GM19239 (cell line): Measurements from ENCODE around the gene AGBL4.

Source experiments
- DNase-seq: peaks from one replicate; pipeline ENCODE4 v3.0.0; 2011; ENCODE audit warnings: low spot score; ENCODE audit not compliant: insufficient read length
- FAIRE-seq: peaks from 2 replicates; lab custom pipeline; 2011; peaks lifted over from hg19 to GRCh38; lab: Jason Lieb, UNC

AGBL4 gene

DNA sequence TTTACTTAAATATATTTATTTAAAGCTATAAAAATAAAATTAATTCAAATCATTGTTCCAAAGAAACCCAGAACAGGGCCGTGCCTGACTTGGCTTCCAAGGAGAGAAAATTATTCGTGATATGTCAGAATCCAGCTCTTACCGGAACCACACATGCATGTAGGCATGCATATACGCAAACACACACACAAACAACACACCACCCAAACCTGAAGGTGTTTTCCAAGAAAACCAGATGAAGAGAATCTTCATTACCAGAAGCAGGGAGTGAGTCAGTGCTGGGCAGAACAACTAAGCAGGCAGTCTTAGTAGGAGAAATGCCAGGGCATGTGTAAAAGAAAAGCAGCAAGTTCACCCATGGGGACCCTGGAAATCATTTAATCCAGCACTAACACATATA lies 815.0 kb downstream of the AGBL4 start:
- no peak for FAIRE-seq
- DNase-seq: no peak

DNA sequence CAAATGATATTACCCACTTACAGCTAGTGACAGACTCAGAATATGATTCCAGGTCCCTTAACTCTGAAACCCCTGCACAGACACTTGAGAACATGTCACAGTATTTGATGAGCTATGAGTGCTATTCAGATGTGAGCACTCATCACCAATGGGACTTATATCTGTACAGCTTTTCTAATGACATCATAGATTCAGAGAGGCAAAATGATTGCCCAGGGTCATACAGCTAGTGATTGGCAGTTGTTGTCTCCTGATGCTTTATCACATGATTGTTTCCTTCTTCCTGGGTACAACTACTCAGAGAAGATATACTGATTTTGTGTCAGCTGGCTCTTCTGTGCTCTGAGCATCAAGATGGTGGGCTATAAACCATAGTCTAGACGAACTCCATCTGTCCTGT lies 819.0 kb downstream of the AGBL4 start:
- DNase-seq (no peak), FAIRE-seq (no peak)

DNA sequence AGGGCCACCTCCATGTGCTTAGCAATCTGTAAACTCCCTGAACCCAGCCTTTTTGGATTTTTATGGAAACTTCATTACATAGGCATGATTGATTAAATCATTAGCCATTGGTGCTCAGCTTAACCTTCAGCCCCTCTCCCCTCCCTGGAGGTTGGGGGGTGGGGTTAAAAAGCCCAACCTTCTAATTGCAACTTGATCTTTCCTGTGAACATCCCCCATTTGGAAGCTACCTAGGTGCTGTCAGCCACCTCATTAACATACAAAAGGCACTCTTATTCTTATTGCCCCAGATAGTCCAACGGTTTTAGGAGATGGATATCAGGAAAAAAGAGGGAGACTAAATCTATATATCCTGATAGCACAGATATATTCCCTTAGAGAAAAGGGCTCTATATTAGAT lies 823.0 kb downstream of the AGBL4 start:
- no peak for DNase-seq
- FAIRE-seq: no peak

DNA sequence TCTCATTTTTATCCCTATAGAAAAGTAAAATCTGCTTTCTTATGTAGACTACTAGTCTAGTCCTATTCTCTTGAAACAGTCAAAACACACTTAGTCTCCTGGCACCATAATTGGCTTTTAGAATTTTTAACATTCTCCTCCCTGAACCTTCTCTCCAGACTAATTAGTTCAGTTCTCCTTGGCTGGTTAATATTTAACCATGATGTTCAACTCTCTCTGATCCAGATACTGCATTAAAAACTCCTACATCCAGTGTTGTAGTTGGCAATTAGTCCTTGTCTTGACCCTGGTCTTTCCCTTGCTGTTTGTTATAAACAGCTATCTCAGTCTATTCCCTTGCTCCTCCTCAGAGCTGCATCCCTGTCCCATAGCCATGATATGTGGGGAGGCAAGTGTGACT lies 824.2 kb downstream of the AGBL4 start:
- FAIRE-seq (no peak), DNase-seq (no peak)

DNA sequence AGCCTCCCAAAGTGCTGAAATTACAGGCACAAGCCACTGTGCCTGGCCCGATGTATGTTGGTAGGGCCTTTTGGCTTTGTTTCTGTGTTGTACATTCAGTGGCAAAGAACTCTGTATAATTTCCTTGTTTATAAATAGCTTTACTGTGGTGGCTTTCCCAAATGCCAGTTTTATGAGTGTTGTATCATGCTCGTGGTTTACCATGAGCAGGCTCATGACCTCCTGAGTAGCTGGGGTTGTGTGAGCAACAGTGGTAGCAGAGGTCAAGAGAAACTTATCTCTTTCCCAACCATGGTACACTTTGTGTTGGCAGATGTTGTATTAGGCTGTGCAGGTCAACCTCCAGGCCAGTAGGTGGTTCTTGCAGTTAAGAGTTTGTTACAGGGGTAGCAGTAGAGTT lies 826.7 kb downstream of the AGBL4 start:
- FAIRE-seq: no peak

DNA sequence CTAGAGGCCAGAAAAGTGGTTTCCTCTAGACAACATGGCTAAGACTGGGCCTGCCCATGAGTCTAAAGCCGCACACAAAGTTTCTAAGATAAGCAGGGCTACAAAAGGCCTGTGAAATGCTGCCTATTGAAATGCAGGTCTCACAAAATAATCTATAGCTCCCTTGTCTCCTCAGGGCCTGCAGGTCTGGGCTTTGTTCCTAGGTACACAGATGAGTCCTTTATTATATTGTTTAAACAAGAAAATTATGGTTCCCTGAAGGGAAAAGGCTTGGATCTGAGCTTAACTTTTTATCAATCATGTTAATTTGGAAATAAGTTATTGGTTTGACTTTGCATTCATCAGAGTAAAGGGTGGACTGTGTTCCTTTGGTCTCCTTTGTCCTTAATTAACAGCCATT lies 833.6 kb downstream of the AGBL4 start:
- no peak for FAIRE-seq
- no peak for DNase-seq

More for the DNA sequence above, 826.7 kb downstream of the AGBL4 start:
- DNase-seq: no peak

DNA sequence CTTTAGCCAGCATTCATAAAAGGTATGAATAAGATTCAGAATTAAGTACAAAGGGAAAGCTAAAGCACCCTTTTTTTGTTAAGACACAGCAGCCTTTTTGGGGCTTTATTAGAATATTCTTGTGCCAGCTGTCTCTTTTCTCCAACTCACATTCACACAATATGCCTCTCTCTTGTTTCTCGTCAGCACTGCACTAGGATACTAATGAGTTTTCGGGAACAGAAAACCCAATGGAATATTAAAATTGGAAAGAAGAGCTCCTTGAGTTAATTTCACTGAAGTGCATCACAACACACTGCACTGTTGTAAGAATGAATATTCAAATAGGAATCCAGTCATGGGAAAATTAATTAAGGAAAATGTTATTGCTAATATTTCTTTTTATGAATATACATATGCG lies 836.7 kb downstream of the AGBL4 start:
- no peak for FAIRE-seq

DNA sequence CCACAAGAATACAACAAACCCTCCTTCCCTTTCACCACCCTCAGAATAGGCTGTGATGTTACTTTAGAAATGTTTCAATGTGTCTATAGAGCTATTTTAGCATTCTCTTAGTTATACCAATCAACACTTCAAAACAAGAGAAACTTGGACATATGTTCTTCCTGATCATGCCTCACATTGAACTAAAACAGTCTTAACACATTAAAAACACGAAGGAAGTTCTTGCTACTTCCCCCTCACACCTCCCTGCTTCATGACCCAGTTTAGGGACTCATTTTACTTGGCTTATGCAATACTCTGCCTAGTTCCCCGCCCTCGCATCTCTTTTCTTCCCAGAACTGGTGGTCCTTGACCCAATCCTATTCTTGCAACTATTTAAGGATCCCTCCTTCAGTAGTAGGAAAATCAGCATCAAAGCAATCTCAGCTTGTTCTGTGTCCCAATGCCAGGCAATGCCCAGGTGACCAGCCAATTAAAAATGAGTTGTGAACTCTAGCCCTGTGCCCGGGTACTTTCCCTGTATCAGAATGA lies 838.2 kb downstream of the AGBL4 start:
- DNase-seq: no peak
- no peak for FAIRE-seq

More for the DNA sequence above, 836.7 kb downstream of the AGBL4 start:
- DNase-seq: no peak

DNA sequence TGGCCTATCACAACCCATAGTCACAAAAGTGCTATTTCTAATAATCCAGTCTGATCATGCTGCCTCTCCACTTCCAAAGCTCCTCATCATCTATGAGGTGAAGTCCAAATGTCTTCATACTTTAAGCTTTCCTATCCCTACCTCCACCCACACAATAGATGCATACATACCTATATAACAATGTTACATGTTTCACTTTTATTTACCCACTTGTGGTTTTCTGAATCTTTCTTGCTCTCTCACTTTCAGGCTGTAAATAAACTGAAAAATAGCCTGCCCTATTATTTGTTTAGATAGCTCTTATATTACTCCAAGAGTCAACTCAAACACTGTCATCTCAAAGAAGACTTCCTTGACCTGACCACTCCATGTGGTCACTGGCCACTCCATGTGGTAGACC lies 840.3 kb downstream of the AGBL4 start:
- DNase-seq: no peak
- no peak for FAIRE-seq

DNA sequence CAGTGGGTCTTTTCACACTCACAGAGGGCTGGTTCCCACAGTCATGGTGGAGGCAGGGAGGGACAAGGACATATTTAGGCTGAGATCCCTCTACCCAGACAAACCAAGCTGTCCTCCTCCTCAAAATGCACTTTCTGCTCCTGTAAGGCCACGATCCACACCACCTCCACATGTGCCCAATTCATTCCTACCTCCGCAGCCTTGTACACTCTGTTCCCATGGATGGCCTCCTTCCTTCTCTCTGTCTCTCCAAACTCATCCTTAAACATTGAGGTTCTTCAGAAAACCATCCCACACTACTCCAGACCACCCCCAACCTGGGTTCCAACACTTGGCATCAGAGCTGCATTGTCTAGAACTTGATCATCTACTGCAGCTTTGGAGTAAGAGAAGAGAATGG lies 842.7 kb downstream of the AGBL4 start:
- no peak for FAIRE-seq

DNA sequence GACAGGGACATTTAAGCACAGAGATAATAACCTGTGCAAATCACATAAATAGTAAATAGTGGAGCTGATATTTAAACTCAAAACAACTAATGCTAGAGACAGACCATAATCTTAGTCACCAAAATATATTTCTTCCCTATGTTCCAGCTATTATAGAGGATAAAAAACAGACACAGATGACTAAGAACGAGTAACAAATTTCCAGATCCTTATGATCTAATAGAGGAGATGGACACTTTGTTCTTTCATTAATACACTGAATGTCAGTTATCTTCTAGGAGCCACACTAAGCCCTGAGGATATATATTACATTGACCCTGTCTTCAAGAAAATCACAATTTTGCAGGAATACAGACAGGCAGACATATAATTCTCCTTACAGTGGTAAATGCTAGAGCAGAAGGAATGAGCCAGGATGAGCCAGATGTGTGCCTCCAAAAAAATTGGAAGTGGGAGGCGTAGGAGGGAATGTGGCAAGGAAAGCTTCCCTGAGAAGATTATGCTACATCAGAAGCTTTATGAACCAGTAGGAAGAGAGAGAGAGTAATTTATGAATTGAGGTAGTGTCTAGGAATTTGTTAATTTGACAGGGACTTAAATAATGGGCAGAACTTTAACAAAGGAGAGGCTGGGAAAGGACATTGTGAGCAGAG lies 851.7 kb downstream of the AGBL4 start:
- no peak for FAIRE-seq
- no peak for DNase-seq

More for the DNA sequence above, 842.7 kb downstream of the AGBL4 start:
- no peak for DNase-seq

DNA sequence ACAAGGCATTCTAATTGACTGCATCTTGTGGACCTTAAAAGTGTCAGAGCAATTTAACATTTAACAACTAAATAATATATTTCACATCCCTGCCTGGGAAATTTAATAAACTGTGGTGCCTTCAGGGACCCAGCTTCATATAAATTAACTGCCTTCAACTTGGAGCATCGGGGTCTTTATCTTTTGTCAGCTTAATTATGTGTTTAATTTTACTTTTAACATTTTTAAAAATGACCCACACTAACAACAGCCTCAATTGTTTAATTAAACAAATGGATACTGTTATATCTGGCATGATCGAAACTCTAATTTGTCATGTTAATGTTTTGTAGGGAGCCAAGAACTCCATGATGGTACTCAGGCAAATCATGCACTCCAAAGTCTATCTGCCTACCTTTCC lies 857.7 kb downstream of the AGBL4 start:
- no peak for FAIRE-seq
- DNase-seq: no peak

DNA sequence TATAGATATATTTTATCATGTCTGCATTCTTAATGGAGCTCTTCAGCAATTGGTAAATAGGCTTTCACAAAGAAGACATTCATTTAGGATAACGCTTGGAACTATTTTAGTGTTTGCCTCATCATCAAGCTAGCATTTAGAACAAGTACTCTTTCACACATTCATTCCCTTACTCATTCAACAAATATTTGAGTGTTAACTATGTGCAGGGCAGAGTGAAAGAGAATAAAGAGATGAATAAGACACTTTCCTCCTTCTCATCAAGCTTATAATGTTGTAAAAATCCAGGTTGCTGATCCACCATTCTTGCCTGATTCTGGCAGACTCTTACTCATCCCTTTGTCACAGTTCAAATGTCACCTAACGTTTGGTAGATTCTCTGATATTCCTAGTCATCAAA lies 860.7 kb downstream of the AGBL4 start:
- no peak for DNase-seq
- no peak for FAIRE-seq

DNA sequence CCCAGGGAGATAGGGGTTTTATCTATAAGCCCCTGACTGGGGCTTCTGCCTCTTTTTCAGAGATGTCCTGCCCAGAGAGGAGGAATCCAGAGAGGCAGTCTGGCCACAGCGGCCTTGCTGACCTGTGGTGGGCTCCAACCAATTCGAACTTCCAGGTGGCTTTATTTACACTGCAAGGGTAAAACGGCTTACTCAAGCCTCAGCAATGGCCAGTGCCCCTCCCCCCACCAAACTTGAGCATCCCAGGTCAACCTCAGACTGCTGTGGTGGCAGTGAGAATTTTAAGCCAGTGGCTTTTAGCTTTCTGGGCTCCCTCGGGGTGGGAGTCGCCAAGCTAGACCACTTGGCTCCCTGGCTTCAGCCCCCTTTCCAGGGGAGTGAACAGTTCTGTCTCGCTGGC lies 863.1 kb downstream of the AGBL4 start:
- FAIRE-seq (no peak), DNase-seq (no peak)

DNA sequence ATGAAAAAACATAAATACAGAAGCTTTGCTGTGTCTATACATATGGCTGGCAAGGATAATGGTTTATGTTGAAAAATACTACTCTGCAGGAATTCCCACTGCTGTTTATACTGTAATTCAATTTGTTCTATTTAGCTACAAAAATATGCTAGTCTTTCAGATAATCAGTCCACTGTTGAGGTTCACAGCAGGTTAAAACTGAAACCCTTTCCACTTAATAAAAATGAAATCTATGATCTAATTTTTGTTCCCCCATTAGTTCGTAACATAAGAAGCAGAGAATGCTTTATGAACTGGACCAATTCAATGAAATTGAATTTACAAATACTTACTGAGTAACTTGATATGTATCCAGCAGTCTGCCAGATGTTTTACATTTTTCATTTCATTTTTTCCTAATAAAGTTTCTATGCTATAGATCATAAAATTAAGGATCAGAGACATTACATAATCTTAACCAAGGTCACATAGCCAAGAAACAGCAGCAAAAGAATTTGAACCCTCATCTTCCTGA lies 887.0 kb downstream of the AGBL4 start:
- no peak for FAIRE-seq
- DNase-seq: no peak

DNA sequence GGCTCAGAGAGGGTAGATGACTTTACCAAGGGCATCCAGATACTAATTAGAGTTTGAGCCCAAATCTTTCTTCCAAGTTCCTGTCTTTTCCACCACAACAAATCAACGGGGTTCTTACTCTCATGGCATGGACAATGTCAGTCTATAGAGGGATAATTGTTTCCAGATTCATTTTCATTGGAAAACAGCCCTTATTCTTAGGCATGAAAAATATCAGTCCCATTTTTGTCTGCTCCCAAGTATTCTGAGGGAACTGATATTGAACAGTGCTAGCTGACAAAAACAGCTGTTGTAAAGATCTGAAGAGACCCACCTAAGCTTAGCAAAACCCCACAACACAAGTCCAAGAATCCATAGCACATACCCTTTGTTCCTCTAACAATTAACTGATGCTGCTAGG lies 898.0 kb downstream of the AGBL4 start:
- FAIRE-seq: no peak
- DNase-seq: no peak

DNA sequence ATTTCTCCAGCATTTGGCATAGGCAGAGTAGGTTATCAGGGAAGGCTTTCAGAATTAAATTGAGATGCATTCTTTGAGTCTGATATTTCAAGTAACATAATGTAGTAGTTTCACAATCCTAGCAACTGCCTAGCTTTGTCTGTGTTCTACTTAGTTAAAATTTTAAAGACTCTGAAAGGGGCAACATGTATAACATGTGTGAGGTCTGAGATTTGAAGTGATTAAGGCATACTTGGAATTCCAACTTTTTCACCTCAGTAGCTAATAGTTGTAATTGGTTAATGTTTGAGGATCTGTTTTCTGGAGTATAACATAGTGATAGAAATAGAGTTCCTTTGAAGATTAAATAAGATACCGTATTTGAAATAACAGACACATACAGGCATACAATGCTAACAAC lies 911.8 kb downstream of the AGBL4 start:
- DNase-seq (no peak), FAIRE-seq (no peak)

DNA sequence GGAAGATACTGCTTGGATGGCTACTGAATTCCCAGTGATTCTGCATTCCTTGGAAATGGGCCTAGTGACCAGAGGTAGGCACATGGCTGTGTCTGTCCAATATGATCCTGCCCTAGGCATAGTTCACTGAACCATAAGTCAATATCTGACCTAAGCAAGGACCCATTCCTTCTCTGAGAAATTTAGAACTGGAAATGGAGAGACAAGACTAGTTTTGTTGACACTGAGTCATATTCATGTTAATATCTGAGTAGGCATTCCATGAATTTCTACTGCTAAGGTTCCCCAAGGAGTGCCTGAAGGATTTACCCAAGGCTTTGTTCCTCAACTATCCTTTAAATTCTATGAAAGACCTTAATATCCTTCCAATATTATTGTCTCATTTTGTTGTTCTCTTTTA lies 917.3 kb downstream of the AGBL4 start:
- FAIRE-seq: no peak

DNA sequence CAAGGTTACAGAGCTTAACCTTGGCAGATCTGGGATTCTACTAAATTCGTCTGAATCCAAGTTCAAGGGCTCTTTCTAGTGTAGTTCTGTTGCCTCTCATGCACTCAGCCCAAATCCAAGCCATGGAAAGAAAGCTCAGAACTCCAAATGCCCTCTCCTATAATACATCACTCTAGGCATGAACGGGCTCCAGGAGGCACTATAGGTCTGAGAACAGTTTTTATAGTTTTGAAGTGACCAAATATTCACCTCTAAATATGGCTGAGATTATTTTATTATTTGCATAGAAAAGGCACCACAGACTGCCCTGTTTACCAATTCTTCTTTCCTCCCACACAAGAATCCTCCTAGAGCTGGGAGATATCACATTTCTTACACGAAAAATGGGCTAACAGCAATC lies 919.2 kb downstream of the AGBL4 start:
- no peak for FAIRE-seq
- DNase-seq: no peak

More for the DNA sequence above, 917.3 kb downstream of the AGBL4 start:
- DNase-seq: no peak

DNA sequence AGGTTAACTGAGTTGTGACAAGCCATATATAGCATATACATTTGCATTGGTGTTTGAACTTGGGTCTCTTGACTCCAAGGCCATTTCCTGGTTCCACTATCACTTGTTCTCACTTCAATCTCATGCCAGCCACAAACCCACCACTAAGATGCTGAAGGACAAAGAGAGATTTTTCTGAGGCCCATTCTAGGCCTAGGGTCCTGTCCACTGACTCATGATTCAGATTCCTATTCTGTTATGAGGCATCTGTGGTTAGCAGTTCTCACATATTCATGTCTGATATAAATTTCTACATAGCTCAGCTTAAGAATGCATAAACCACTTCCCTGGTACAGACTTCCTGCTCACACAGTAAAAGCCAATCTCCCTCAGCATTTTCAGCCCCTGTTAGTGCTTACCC lies 921.0 kb downstream of the AGBL4 start:
- no peak for DNase-seq
- no peak for FAIRE-seq

DNA sequence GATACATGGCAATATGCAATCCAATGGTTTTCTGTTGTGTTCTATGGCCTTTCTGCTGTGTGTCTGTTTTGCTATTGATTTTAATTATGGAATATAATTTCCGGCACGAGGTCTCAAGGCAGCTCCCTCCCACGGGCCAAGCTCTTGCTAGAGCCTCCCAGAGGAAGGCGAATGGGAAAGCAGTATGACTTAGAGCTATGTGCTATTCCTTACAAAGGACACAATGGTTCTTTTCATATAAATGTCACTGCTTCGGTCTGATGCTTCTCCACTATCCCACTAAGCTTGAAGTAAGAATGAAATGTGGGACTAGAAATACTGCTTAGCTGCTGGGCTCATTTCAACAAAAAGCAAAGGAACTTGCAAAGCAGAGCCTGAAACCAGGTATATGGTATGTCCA lies 924.9 kb downstream of the AGBL4 start:
- no peak for FAIRE-seq
- no peak for DNase-seq

DNA sequence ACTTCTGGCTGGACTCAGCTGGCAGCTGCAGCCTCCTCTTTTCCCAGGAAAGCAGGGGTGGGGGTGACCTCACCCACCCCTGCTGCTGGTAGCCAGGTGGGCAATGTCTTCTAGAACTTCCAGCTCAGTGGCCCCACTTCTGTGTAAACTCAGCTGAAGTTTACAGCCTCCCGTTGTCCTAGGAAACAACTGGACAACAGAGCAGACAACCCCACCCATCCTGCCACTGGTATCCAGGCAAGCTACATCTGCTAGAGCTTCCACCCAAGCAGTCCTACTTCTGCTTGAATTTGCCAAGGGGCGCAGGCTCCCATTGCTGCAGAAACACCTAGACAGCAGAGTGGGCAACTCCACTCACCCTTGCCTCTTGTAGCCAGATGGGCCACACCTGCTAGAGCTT lies 937.4 kb downstream of the AGBL4 start:
- FAIRE-seq (no peak), DNase-seq (no peak)
